HUDEP-2 (cell line): ENCODE measurements around the gene CCDC32.

Experiments used
- DNase-seq, 76 experiments: peaks; one replicate each; lab custom pipeline; 2025; ENCODE audit not compliant: unreplicated experiment in 76 of 76; lab: John Stamatoyannopoulos, UW

The CCDC32 gene

DNA sequence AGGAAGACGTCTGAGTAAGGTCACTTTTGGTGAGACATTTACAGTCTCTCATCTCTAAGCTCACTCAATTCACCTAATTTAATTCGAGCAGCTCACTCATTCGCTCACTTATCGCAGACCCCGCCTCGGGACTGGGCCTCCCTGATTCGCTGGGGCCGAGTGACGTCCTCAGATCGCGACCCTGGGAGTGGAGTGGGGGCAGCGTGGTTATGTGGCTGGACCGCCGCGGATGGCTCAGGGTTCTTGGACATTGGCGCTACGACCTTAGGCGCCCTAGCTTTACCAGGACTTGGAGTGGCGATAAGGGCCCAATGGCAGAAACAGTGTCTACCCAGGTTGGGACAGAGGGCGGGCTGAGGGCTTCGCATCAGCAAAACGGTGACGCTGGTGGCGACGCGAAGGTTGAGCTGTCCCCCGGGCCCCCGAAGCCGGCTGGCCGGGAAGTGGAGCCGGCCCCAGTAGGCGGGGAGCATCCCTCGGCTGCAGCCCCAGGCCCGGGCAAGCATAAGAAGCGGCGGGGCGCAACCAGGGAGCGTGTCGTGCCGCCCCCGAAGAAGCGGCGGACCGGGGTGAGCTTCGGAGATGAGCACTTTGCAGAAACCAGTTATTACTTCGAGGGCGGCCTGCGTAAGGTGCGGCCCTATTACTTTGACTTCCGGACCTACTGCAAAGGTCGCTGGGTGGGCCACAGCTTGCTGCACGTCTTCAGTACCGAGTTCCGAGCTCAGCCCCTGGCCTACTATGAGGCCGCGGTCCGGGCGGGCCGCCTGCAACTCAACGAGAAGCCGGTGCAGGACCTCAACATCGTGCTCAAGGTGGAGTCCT lies 4.5 kb upstream of the CCDC32 start, which contains the start of gene RPUSD2:
Gene RPUSD2, plus strand, starts transcription at position 171 of the 825 bp plus-strand sequence. Its CDS starts 39 bp downstream, at position 210.
- peak in 74 of 76 experiments; percentile 34 to 94 (median 86) for DNase-seq

DNA sequence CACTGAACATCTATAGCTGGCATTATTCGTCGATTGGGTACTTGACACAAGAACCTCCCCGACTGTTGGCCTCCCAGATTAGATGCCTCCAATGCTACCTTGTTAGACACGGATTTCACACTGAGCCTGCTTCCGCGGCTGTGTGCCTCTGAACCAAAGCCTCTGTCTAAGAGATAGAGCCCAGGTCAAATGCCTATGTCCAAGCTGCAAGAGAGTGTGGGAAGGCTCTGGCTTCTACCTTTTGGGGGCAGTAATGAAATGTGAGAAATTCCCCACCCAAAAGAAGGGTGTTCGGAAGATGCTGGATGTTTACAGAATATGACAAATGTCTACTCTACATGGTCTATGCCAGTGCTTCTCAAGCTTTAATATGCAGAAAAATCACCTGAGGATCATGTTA lies 2.3 kb upstream of the CCDC32 start:
- peak in 12 of 76 experiments; percentile 3 to 37 (median 12) for DNase-seq

DNA sequence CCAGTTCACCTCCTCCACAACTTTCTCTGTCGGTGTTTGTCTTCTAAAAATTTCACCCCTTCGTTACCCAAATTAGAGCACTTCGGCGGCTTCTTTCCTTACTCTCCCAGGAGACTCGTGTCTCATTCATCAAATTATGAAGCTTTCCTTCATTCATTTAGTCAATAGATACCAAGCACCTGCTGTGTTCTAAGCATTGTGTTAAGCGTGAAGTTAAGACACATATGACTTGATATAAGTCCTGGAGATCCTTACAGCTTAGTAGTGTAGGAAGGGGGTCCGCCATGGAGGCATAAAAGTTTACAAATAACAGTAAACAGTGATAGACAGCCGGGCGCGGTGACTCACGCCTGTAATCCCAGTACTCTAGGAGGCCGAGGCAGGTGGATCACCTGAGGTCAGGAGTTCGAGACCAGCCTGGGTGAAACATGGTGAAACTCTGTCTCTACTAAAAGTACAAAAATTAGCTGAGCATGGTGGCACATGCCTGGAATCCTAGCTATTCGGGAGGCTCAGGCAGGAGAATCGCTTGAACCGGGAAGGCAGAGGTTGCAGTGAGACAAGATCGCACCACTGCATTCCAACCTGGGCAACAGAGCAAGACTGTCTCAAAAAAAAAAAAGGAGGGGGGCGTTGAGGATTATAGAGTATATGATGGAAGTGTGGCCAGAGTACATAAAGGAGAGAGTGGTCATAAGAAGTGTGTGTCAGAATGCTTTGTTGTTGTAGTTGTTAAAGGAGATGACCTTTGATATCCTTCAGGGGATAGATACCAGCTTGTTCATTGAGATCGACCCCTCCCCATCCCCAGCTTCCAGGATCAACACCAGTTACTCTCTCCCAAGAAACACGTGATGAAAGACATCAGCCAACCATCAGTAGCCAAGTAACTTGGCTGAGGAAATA lies 744 bp upstream of the CCDC32 start:
- DNase-seq, result no peak

DNA sequence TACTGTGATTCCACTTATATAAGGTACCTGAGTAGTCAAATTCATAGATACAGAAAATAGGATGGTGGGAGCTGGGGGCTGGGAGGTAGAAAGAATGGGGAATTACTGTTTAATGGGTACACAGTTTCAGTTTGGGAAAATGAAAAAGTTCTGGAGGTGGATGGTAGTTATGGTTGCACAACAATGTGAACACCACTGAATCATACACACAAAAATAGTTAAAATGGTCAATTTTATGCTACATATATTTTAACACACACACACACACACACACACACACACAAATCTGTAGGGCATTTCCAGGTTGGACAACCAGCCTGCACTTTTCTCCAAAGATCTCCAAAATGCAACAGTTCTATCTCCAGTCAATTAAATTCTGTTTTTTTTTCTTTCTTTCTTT lies 1.4 kb downstream of the CCDC32 start:
- no peak for DNase-seq

DNA sequence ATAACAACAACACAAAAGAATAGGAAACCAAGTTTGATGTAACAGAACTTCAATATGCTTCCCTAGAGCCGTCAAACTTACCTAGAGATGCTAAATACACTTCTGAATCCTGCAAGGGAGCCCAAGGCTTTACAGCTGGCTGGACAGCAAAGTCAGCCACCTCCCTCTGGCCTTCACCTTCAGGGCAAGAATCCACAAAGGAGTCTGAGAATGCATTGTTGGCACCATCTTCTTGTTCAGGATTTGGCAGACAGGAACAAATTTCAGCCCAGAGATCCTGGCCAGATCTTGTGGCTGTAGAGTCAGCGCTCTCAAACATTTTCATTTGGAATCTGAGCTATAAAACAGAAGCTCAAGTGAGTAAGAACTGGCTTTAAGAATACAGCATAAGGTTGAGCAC lies 2.2 kb downstream of the CCDC32 start:
- DNase-seq, result no peak

DNA sequence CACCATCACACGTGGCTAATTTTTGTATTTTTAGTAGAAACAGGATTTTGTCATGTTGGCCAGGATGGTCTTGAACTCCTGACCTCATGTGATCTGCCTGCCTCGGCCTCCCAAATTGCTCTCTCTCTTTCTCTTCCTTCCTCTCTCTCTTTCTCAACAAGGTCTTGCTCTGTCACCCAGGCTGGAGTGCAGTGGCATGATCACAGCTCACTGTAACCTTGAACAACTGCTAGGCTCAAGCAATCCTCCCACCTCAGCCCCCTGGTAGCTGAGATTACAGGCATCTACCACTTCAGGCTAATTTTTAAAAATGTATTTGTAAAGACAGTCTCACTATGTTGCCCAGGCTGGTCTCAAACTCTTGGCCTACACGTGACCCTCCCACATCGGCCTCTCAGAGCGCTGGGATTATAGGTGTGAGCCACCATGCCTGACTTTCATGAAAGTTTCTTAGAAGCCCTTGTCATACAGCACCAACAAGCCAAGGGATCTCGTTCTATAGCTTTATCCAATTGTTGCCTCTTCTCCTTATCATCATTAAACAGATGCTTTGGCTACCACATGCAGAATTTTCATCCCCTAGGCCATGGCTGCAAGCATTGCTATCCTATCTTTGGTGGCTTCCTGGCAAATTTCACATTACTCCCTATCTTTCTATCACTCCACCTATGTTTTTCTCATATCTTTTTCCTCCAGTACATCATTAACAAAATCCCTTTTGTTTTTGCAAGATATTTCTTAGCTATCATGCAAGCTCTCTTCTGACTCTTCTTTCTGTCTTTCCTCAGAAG lies 5.7 kb downstream of the CCDC32 start:
- peak in 74 of 76 experiments; percentile 16 to 97 (median 72) for DNase-seq

DNA sequence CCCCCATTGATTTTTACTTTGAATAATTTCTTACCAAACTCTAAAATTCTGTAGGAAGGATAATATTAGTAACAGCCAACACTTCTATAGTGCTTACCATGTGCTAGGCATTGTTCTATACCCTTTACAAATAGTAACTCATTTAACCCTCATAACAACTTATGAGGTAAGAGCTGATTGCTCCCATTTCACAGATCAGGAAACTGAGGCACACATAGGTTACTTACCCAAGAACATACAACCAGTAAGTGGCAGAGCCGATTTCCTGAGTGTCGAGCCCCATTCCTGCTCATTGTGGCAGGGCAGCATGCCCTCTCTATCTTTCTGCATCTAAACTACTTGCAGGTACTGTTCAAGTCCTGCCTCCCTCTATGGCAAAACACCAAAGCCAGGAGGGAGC lies 9.0 kb downstream of the CCDC32 start:
- DNase-seq, result no peak

DNA sequence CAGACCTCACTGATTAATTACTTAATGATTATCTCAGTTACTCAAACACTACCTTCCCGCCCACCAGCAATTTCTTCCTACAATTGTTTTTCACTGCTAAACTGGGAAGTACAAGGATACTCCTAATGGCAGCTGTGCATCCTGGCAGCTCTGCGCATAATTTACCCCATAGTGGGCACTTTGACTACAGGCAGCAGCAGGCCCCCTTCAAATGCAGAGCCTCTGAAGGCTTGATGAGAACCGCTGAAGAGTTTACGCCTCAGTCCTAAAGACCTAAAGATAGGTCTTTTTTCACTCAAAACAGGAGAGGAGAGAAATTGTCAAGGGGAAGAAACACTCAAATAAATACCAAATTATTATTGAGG lies 10.7 kb downstream of the CCDC32 start:
- DNase-seq, result no peak

DNA sequence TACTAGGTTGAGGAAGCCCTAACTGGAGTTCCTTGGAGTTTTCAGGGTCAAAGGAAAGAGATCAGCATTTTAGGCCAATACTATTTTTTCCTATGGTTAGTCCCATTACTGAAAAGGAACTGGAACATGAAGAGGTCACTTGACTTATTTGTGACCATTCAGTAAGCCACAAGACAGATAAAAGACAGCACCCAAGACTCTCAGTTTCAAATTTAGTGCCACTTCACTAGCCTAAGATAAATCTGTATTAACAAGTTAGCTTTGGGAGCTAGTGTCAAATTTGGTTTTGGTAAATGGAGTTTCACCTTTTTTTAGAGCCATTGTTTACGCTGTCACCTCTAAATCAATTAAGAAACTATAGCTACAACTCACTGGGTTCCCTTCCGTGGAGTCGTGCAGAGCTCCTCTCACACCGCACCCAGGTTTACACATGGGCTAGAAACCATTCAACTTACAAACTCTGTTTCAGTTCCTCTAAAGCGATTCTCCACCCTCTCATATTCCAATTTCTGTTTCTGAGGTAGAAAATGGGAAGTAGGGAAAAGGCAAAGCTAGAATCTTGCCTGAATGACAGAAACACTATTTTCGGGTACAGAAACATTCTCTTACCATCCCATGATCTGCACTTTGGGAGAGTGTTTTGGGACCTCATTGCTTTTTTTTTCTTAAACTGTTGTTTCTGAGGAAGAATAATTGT lies 14.4 kb downstream of the CCDC32 start:
- DNase-seq, result no peak

DNA sequence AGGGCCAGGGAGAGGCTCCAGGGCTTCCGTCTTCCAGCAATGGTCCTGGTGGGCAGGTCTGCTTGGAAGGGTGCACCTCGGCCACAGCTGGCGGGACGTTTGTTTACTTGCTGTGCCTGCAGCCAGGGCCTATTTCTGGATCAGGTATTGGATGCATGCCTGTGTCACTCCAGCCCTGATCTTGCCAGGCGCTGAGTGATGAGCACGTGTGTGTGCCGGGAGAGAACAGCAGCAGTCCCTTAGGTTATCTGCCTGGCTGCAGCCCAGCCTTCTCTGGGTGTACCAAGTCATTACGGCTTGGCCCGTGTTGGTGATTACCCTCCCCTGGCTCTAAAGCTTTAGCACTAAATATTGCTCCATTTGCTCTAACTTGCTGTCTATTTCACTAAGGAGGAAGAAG lies 14.9 kb downstream of the CCDC32 start:
- DNase-seq, result peak in 27 of 76 experiments; percentile 3 to 84 (median 30)

DNA sequence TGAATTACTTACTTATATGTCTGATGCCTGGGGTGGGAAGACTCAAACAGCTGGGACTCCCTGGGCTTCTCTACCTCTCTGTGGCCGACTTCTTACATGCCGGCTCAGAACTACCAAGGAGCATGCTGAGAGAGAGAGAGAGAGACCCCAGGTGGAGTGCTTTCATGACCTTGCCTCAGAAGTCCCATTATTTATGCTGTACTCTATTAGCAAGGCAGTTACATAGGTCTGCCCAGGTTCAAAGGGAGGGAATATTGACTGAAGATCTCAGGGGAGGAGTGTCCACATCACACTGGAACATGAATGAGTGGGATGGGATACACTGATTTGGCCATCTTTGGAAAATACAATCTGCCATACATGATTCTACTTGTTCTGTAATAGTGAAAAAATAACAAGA lies 16.2 kb downstream of the CCDC32 start:
- DNase-seq, result no peak

DNA sequence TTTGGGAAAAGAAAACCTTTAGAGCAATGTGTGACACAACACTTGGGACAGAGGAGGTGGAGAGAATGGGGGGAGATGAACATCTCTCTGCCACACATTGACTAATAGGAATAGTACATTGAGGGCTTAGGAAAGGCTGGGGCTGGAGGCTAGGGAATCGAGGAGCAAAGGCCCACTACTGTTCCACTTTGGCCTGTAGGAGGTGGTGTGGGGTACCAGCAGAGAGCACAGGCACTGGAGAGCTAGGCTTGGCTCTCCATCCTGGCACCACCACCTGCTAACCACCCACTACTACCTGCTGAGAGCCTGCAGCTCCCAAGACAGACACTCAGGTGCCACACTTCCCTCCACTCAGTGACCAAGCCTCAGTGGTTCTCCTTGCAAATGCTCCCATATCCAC lies 19.4 kb downstream of the CCDC32 start:
- DNase-seq, result no peak

DNA sequence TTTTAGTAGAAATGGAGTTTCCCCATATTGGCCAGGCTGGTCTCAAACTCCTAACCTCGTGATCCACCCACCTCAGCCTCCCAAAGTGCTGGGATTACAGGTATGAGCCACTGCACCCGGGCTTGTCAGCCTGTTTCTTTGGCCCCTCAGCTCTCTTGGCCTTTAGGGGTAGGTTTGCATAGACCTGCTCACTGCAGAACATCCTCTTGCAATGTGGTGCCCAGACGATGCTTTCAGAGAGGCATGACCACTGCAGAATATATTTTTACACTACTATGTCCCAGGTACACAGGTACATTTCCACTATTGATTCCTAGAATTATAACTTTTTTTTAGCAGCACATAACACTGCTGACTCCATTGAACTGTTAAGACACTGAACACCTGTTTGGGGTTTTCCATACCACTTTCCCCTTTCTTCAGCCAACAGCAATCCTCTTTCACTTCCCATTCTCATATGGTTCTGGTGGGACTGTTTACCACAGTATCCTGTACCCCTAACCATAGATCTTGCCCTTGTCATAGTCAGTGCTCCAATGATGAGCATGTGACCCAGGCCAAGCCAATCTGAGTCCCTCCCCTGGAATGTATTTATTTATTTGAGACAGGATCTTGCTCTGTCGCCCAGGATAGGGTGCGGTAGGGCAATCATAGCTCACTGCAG lies 21.1 kb downstream of the CCDC32 start:
- DNase-seq, result no peak

DNA sequence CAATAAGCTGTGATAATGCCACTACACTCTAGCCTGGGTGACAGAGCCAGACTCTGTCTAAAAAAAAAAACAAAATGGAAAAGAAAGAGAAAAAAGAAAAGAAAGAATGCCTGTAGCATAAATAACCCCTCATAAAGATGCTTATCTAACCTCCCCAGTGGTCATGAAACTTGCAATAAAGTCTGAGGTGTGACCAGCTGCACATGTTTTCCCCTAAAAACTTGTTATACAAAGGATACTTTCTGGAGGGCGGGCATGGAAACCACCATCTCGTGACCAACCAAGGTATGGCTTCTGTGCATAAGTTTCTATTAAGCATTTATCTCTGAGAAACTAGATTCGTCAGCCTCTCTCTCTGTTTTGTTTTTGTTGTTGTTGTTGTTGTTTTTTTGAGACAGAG lies 21.8 kb downstream of the CCDC32 start:
- no peak for DNase-seq

DNA sequence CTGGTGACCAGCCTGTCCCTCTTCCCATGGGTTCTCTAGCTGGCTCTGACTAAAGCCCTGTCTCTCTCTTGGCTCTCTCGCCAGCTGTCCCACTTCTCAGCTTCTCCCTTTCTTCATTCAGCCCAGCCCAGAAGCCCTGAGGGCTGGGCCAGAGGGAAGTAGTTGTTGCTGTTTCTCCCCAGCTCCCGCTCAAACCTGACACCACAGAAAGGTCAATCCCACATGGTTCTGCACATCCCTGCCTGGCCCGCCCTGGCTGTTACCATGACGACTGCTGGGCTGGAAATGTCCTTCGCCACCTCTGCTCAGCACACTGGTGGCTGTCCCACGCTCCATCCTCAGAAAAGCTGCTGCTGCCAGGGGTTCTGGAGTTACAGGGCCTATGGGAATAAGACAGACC lies 25.9 kb downstream of the CCDC32 start:
- no peak for DNase-seq

DNA sequence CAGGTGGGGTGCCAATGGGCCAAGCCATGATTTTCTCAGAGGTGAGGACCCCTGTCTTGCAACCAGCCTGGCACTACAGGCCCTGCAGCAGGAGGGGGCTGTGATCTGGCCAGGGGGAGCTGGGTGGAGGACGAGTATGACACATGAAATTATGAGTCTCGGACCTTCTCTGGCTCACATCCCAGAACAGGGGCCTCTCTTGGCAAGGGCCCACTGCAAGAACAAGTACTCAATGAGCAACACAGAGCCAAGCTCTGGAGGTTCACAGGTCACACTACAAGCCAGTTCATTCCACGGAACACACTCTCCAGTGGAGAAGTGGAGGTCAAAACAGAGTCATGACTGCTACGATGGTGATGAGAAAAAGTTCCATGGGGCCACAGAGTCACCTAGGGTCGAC lies 28.3 kb downstream of the CCDC32 start:
- DNase-seq, result peak in 30 of 76 experiments; percentile 5 to 80 (median 34)

DNA sequence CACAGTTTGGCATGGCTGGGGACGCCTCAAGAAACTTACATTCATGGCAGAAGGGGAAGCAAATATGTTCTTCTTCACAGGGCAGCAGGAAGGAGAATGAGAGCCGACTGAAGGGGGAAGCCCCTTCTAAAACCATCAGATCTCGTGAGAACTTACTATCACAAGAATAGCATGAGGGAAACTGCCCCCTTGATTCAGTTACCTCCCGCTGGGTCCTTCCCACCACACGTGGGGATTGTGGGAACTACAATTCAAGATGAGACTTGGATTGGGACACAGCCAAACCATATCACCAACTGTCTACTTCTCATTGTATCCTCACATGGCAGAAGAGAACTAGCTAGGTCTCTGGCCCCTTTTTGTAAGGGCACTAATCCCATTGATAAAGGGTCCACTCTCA lies 30.5 kb downstream of the CCDC32 start:
- peak in 1 of 76 experiments; percentile 21 for DNase-seq

DNA sequence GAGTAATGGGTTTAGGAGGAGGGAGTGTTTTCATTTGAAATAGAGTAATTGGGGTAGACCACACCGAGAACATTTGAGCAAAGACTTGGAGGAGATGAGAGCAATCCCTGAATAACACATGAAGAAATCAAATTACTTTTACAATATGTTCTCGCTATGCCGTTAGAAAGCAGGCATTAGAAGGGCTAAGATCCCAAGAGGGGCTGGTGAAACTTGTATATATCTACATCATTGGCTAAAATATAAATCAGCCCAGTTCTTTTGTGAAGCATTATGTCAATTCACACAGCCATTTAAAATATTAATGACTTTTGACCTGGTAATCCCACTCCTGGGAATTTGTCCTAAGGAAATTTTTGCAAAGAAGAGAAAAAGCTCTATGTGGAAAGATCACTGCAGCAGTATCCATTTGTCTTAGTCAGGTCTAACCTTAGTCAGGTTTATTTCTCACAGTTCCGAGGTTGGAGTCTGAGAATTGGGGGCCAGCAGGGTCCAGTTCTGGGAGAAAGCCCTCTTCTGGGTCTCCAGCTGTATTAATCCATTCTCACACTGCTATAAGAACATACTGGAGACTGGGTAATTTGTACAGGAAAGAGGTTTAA lies 31.0 kb downstream of the CCDC32 start:
- DNase-seq, result no peak

DNA sequence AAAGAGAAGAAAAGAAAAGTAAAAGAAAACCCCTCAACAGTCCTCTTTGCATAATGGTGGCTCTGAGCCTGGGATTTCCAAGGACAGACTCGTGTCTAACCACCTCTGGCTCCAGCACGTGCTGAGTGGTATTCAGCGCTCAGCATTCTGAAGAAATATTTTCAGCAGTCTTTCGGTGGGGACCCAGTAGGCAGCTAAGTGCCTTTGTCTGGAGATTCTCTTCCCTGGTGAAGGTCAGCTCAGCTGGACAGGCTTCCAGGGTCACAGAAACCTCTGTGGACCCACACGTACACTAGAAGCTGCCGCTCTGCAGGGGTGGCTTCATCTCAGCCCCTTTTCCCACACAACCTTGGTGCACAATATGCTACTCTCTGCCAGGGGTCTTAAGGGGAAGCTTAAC lies 36.0 kb downstream of the CCDC32 start:
- DNase-seq, result no peak
